C4-2B (cell line): Measurements from ENCODE around the gene GAL3ST1.

Experiments
- H3K27ac ChIP-seq: fragments of 450-650 bp; 2 replicates; pipeline ENCODE4 v1.5.1; 2017
- ZFX ChIP-seq: fragments of 450-650 bp; IDR thresholded peaks from 2 replicates; pipeline ENCODE4 v1.6.1; 2017
- TF ChIP-seq, protein P1 (sequence below): fragments of 450-650 bp; conservative IDR thresholded peaks from 2 replicates; pipeline ENCODE4 v1.5.1; 2017; ENCODE audit warnings: mild to moderate bottlenecking

The GAL3ST1 gene

DNA sequence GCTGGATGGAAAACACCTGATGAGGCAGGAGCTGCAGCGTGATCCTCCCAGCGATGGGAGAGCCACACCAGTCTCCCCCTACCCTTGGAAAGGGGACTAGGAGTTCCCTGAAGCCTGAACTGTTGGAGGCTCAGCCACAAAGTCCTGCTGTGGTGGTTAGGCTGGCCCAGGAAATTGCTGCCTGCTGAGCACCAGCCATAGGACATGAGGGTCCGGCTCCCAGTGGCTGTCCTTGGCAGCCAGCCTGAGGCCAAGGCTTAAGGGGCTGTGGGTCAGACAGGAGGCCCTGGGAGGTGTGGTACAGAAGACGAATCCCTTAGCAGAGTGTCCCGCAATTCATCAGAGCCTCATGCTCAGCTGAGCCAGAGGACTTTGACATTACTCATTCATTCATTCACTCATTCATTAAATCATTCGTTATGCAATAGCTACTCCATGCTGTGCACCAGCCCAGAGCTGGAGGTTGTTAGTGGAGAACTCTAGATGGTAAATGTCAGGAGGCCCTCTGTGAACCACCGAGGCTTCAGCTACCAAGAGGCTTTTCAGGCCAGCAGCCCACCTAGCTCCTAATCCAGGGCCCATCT is 54.5 kb downstream of the GAL3ST1 start:
- TF ChIP-seq ZFX = no peak
- TF ChIP-seq, protein P1, sequence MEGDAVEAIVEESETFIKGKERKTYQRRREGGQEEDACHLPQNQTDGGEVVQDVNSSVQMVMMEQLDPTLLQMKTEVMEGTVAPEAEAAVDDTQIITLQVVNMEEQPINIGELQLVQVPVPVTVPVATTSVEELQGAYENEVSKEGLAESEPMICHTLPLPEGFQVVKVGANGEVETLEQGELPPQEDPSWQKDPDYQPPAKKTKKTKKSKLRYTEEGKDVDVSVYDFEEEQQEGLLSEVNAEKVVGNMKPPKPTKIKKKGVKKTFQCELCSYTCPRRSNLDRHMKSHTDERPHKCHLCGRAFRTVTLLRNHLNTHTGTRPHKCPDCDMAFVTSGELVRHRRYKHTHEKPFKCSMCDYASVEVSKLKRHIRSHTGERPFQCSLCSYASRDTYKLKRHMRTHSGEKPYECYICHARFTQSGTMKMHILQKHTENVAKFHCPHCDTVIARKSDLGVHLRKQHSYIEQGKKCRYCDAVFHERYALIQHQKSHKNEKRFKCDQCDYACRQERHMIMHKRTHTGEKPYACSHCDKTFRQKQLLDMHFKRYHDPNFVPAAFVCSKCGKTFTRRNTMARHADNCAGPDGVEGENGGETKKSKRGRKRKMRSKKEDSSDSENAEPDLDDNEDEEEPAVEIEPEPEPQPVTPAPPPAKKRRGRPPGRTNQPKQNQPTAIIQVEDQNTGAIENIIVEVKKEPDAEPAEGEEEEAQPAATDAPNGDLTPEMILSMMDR = no peak
- H3K27ac ChIP-seq = no peak overlapping the region

DNA sequence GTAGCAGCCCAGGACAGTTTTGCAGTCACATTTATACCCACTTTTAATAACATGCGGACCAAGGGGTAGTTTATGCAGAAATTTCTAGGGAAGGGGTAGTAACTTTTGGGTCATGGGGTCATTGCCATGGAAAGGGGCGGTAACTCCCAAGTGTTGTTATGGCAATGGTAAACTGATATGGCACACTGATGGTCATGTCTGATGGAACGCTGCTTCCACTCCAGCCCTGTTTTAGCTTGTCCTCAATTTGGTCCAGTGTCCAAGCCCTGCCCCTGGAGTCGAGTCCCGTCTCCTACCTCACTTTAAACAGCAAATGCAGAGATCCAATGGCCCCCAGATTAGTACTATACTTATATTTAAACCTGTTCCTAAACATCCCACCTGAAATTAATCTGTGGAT is 57.7 kb downstream of the GAL3ST1 start:
- TF ChIP-seq, protein P1 = no peak
- TF ChIP-seq ZFX = no peak
- no peak overlapping the region for H3K27ac ChIP-seq

DNA sequence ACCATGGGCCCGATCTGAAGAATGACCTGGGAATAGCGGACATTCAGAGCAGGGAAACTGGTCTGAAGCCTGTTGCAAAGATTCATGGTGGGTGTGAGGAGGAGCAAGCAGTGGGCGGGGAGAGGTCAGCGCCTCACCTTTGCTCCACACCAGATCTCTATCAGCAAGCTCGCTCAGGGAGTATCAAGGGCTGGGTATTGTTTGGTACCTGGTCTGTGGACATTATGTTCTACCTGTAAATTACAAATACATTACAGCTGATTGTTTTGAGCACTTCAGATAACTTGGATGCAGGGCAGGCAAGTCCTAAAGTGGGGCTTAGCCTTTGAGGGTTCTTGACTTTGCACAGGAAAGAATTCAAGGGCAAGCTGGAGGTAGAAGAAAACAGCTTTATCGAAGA is 58.2 kb downstream of the GAL3ST1 start:
- no peak for TF ChIP-seq ZFX
- TF ChIP-seq, protein P1 = no peak
- H3K27ac ChIP-seq = no peak overlapping the region

DNA sequence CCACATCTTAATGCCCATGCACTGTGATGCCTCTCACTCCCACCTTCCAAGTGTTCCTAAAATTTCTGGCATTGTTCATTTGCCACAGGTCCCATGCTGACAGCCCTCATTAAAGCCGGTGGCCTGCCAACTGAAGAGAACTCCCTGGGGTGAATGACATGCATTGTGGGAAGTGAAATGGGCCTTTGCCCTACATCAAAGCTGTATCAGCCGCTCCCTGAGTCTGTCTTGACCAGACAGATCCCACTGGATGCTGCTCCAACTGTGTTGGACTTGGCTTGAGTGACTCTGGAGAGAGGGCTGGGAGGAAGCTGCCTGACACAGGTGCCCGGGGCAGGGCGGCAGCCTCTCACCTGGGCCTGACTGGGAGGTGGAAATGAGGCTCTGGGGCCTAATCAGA is 60.2 kb downstream of the GAL3ST1 start:
- no peak overlapping the region for H3K27ac ChIP-seq
- no peak for TF ChIP-seq ZFX
- TF ChIP-seq, protein P1 = no peak

DNA sequence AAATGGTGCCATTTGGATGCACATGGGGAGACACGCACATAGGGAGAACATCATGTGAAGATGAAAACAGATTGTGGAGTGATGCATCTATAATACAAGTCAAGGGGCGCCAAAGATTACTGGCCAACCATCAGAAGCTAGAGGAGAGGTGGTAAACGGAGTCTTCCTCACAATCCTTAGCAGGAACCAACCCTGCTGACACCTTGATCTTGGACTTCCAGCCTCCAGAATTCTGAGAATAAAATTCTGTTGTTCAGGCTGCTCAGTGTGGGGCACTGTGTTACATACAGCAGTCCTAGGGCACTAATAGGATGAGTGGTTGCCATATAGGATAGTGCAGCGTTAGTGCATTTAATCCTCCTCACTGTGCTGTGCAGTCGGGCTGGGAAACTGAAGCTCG is 61.0 kb downstream of the GAL3ST1 start:
- H3K27ac ChIP-seq = no peak overlapping the region
- TF ChIP-seq, protein P1 = no peak
- no peak for TF ChIP-seq ZFX

DNA sequence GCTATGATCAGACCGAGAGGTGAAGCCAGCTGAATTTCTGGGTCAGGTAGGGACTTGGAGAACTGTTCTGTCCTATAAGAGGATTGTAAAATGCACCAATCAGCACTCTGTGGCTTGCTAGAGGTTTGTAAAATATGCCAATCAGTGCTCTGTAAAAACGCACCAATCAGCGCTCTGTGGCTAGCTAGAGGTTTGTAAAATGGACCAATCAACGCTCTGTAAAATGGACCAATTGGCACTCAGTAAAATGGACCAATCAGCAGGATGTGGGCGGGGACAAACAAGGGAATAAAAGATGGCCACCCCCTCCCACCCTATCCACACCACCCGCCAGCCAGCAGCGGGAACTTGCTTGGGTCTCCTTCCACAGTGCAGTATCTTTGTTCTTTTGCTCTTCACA is 62.6 kb downstream of the GAL3ST1 start:
- no peak overlapping the region for H3K27ac ChIP-seq
- TF ChIP-seq, protein P1 = no peak
- TF ChIP-seq ZFX = no peak

DNA sequence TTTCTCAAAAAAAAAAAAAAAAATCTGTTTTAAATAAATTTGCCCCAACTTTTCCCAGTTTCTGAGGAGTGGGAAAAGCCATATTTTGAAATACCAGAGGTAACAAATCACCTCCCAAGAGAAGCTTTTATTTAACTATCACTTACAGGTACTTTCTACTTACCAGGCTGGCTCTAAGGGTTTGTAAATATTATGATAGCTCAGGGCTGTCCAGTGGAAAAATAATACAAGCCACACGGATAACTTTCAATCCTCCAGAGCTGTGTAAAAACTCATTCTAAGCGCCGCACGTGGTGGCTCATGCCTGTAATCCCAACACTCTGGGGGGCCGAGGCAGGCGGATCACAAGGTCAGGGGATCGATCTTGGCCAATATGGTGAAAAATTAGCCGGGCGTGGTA is 63.4 kb downstream of the GAL3ST1 start:
- TF ChIP-seq, protein P1 = no peak
- TF ChIP-seq ZFX = no peak
- H3K27ac ChIP-seq = no peak overlapping the region
